NCI-H146 treated with DMSO at 0.1 percent for 48 hours (cell line): ENCODE data around the gene ACOT7.
"Not testable (repeated sequence)": the region's sequence is repeated elsewhere in the genome, so short reads cannot be mapped to it uniquely, and the experiment has no call there.

ENCODE experiments used
- DNase-seq: peaks from one replicate; lab custom pipeline; 2025; ENCODE audit not compliant: unreplicated experiment; lab: John Stamatoyannopoulos, UW

Gene ACOT7

GRCh38 chr1:6401673-6402072, 8.1 kb upstream of the ACOT7 start:
- DNase-seq = no peak

GRCh38 chr1:6399294-6399693, 5.7 kb upstream of the ACOT7 start:
- DNase-seq = no peak

GRCh38 chr1:6397844-6398441, 4.4 kb upstream of the ACOT7 start:
- no peak for DNase-seq

DNA sequence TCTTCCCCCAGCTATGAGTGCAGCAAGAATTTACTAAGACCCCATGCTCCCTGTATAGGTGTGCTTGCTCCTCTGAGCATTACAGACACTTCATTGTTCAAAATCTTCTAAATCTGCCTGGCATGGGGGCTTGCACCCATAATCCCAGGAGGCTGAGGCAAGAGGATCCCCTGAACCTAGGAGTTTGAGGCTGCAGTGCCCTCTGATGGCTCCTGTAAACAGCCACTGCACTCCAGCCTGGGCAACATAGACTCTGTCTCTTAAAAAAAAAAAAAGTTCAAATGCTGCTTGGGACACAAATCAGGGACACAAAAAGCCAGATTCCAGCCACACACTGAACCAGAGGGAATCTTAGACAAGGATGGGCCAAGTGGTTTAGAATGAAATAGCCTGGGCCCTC, 3.4 kb upstream of the ACOT7 start:
- no peak for DNase-seq

- DNase-seq = not testable (repeated sequence)
Measured at GRCh38 chr1:6395781-6396244, 2.2 kb upstream of the ACOT7 start.

GRCh38 chr1:6395130-6395529, 1.6 kb upstream of the ACOT7 start:
- not testable (repeated sequence) for DNase-seq

DNA sequence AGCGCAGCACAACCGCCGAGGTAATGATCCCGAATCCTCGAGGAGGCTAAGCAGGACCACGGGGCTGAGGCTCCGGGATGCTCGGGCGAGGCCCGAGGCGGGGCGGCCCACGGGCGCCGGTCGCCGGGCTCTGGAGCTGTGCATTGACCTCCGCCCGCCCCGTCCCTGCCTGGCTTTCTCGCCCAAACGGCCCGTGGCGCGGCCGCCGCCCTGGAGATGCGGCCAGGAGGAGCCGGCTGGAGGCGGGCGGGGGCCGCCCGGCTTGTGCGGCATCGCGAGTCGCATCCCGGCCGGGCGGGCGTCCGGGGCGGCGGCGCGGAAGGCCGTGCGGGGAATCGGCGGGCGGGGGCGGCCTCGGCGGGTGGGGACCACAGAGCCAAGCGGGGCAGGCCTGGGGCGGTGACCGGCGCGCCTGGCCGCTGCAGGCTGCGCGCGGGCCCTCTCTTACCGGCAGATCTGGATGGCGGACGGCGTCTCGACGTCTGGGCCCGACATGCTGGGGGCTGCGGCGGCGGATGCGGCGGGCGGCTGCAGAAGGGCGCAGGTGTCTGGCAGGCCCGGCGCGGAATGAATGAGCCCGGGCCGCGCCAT, 663 bp downstream of the ACOT7 start:
- DNase-seq = no peak

DNA sequence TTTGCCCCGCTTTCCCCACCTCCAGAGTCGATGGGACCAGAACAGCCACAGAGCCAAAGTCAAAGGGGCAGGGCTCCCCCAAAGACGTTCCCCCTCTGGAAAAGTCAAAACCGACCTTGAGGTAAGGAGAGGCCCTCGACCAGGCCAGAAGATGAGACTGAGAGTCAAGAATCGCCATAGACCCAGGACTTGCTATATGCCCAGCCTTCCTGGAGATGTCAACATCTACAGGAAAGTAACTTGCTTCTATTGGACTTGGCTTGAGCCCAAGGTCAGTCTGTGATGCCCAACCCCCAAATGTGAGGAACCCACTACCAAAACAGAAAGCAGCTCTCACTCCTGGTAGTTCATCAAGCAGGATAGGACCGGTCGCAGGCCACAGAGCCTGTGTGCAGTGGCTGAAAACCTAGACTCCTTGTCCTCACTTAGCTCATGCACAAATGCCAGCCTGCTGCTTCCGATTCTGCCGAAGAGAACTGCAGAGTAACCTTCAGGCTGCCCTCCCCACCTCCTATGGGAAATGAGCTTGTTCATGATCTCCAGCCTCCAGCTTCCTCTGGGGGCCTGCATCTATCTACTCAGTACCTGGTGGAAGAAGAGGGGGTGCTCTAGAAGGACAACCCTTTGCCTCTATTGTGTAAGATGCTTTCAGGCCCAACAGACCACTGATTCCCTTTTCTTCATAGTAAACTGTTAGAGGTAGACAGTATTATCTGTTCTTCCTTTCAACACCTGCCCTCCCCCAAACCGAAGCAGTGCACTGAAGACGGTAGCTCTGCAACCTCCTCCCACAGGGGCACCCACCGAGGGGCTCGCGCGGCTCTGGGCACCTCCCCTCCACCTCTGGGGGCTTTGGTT, 1.4 kb downstream of the ACOT7 start:
- DNase-seq = no peak

DNA sequence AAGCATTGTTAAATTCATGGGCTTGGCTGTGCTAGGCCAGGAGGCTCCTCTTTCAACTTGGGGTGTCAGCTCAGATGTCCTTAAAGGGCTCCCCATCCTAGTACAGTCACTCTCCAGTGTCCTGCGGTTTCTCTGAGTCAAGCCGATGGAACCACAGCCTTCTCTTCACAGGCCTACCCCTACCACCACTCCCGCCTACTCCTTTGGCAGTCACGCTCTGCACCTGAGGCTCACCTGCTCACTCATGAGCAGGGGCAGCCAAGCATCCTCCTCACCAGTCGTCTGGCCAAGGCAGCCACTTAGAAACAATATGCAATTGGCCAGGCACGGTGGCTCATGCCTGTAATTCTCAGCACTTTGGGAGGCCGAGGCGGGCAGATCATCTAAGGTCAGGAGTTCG, 3.6 kb downstream of the ACOT7 start:
- no peak for DNase-seq

DNA sequence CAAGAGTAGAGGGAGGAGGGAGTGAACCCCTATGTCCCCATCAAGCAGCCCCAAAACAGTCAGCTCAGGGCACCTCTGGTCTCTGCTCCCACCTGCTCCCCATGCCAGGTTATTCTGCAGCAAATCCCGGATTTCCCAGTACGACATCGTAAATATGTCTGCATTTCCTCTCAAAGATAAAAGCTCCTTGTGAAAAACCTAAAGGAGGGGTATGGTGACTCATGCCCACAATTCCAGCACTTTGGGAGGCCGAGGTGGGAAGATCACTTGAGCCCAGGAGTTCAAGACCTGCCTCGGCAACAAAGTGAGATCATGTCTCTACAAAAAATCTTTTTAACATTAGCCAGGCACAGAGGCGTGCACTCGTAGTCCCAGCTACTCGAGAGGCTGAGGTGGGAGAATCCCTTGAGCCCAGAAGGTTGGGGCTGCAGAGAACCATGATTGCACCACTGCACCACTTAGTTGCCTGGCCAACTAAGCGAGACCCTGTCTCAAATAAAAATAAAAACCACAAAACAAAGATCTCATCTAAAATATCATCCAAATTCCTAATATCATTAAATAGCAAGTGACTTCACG, 7.1 kb downstream of the ACOT7 start:
- no peak for DNase-seq

GRCh38 chr1:6385488-6386191, 7.9 kb downstream of the ACOT7 start:
- DNase-seq = no peak

- no peak for DNase-seq
Measured at GRCh38 chr1:6384962-6385361, 8.6 kb downstream of the ACOT7 start.

- DNase-seq = no peak
Measured at GRCh38 chr1:6384135-6384534, 9.4 kb downstream of the ACOT7 start.

DNA sequence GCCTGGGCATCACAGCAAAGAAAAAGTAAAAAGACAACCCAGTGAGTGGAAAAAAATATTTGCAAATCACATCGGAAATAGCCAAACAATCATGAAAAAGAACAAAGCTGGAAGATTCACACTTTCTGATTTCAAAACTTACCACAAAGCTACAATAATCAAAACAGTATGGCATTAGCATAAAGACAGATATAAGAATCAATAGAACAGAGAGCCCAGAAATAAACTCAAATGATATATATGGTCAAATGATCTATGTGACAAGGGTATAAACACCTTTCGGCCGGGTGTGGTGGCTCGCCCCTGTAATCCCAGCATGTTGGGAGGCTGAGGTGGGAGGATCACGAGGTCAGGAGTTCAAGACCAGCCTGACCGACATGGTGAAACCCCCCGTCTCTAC, 13.5 kb downstream of the ACOT7 start:
- DNase-seq = no peak

- no peak for DNase-seq
Measured at GRCh38 chr1:6378096-6378746, 15.3 kb downstream of the ACOT7 start.

DNA sequence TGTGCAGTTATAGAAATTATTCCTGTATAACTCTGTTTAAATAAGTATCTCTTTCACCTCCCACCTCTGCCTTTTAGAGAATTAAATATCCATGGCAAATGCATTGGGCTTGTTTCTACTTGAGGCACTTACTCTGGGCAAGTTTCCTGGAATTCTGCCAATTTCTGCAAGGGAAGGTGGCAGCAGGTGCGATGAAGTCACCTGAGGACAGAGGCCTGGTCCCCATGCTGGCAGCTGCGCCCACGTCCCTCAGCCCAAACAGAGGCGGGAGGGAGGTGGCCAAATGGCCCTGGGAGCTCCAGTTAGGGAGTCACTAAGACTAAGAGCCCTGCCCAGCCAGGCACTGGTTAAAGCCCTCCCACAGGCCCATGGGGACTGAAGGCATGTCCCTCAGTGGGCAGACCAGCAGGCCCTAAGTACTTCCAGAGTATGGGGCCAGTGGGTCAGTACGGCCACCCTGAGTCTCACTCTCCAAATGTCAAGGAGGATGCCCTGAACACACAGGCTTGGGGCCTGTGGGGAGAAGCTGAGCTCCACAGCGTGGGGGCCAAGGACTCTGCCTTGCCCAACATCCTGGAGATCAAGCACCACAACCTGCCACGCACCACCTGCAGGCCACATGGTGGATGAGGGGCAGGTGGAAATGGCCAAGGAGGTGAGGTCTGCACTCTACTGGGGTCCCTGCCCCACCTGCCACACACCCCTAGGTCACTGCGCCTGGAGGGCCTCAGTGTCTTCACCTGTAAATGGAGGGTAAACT, 19.4 kb downstream of the ACOT7 start:
- DNase-seq = peak; percentile 22

- not testable (repeated sequence) for DNase-seq
Measured at GRCh38 chr1:6372236-6372635, 21.3 kb downstream of the ACOT7 start.

- DNase-seq = no peak
Measured at GRCh38 chr1:6370006-6370405, 23.6 kb downstream of the ACOT7 start.

DNA sequence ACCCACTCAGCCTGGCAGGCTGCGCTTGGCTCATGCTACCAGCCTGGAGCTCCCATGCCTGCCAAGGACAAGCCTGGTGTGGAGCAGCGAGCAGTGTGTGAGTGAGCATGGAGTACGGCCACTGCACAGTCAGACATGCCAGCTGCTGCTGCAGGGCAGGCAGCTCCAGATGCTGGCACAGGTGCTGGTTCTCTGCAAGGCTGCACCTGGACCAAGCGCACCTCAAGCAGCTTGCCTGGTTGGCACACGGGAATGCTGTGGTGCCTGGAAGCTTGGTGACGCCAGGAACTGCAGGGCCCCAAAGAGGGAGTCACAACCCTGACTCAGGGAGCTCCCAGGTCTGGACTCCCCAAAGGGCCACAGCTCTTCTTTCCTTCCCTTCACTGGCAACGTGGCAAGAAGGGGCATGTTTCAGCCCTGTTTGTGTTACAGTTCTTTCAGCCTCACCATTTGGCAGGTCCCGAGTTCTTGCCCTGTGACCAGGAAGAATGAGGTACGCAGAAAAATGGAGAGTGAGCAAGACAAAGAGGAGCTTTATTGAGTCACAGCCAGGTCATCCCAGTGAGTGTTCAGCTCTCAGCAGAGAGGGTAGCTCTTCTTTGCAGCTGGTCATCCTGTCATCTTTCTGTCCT, 26.1 kb downstream of the ACOT7 start:
- DNase-seq = no peak
